RWPE2 (cell line): ENCODE results near the gene PAXIP1.
A peak's percentile ranks its signal among the peaks of the same experiment; 100 is the strongest.

Experiments
- ATAC-seq: fragments of 200-7000 bp; cut with Tn5 transposase; 3 replicates; pipeline ENCODE4 v1.9.1; 2021; ENCODE audit warnings: low read depth
- DNase-seq: peaks from one replicate; pipeline ENCODE4 v3.0.0-alpha.2; 2020; ENCODE audit warnings: low spot score
- H3K27ac ChIP-seq: fragments of 450-650 bp; 2 replicates; pipeline ENCODE4 v1.5.1; 2017; ENCODE audit warnings: mild to moderate bottlenecking; ENCODE audit not compliant: poor library complexity, severe bottlenecking
- H3K27me3 ChIP-seq: fragments of 250-450 bp; sonication (Bioruptor Pico); 2 replicates; pipeline ENCODE4 v1.5.1; 2021; ENCODE audit warnings: mild to moderate bottlenecking, moderate library complexity; ENCODE audit not compliant: insufficient read depth, poor library complexity, severe bottlenecking
- H3K36me3 ChIP-seq: fragments of 250-450 bp; sonication (Bioruptor Pico); 2 replicates; pipeline ENCODE4 v1.5.1; 2020; ENCODE audit warnings: low read depth, mild to moderate bottlenecking, moderate library complexity
- H3K4me1 ChIP-seq: fragments of 250-450 bp; sonication (Bioruptor Pico); 2 replicates; pipeline ENCODE4 v1.5.1; 2021; ENCODE audit warnings: mild to moderate bottlenecking, moderate library complexity; ENCODE audit not compliant: insufficient read depth, poor library complexity, severe bottlenecking
- H3K4me3 ChIP-seq: fragments of 250-450 bp; sonication (Bioruptor Pico); 2 replicates; pipeline ENCODE4 v1.5.1; 2021; ENCODE audit warnings: mild to moderate bottlenecking, moderate library complexity; ENCODE audit not compliant: severe bottlenecking
- H3K9me3 ChIP-seq: fragments of 250-450 bp; sonication (Bioruptor Pico); 2 replicates; pipeline ENCODE4 v1.5.1; 2021; ENCODE audit warnings: mild to moderate bottlenecking, moderate library complexity; ENCODE audit not compliant: severe bottlenecking
- TF ChIP-seq, protein P1 (sequence below): fragments of 450-650 bp; IDR thresholded peaks from one replicate; pipeline ENCODE4 v1.5.1; 2017; ENCODE audit warnings: mild to moderate bottlenecking, moderate library complexity; ENCODE audit not compliant: poor library complexity, severe bottlenecking

PAXIP1 gene

DNA sequence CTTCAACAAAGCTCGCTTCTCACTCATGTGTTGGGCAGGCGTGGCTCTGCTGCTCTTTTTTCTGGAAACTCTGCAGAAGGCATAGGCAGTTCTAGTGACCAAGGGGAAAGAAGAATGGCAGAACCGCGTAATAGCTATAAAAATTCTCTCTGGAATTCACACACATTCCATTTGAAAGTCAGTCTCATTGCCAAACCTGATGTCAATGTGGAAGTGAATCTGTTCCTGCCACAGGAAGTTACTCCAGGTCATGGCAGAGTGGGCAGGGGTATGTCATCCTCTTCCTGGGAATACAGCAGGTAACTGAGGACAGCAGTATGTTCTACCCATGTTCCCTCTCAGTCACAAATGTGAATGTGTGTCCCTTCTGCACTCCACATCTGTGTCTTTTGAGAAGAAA lies 8.2 kb upstream of the PAXIP1 start:
- peaks cover under 1% of the 10 kb centered on the region; the same call in 1 of the 2 replicates for H3K36me3 ChIP-seq
- no peaks in the 10 kb centered on the region for H3K4me1 ChIP-seq
- DNase-seq (no peak), ATAC-seq (no peak)
- H3K27me3 ChIP-seq: no peaks in the 10 kb centered on the region
- no peak overlapping the region for H3K27ac ChIP-seq
- H3K9me3 ChIP-seq: no peaks in the 10 kb centered on the region
- no peak overlapping the region for H3K4me3 ChIP-seq
- TF ChIP-seq, protein P1, sequence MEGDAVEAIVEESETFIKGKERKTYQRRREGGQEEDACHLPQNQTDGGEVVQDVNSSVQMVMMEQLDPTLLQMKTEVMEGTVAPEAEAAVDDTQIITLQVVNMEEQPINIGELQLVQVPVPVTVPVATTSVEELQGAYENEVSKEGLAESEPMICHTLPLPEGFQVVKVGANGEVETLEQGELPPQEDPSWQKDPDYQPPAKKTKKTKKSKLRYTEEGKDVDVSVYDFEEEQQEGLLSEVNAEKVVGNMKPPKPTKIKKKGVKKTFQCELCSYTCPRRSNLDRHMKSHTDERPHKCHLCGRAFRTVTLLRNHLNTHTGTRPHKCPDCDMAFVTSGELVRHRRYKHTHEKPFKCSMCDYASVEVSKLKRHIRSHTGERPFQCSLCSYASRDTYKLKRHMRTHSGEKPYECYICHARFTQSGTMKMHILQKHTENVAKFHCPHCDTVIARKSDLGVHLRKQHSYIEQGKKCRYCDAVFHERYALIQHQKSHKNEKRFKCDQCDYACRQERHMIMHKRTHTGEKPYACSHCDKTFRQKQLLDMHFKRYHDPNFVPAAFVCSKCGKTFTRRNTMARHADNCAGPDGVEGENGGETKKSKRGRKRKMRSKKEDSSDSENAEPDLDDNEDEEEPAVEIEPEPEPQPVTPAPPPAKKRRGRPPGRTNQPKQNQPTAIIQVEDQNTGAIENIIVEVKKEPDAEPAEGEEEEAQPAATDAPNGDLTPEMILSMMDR: no peak

DNA sequence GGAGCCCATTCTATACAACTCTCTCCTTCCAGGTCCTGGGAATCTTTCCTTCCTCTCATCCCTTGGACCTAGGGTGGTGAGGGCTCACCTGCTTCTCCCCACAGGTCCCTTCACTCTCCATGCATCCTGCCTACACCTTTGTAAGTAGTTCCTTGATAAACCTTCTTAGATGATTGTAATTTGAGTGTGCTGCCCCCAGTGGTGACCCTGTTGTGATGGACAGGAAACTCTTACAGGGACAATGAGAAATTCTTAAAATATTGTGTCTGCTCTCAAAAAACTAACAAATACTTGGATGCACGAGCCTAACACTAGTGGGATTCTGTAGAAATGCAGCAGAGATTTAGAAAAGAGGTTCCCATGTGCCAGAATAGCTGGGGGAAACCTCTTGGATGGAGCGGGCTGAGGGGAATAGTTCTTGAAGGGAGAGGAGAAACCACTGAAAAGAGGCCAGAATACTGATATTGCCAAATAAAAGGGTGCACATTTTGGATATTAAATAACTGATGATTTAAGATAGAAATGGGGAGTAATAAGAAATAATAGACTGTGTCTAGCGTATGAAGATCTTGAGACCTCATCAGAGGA lies 6.7 kb upstream of the PAXIP1 start:
- Histone ChIP-seq H3K4me1 (no peaks in the 10 kb centered on the region), H3K9me3 (no peaks in the 10 kb centered on the region), H3K4me3 (no peak overlapping the region), H3K36me3 (peaks cover 9% of the 10 kb centered on the region), H3K27ac (no peak overlapping the region), H3K27me3 (no peaks in the 10 kb centered on the region)
- DNase-seq (no peak), ATAC-seq (no peak)
- TF ChIP-seq, protein P1: no peak

DNA sequence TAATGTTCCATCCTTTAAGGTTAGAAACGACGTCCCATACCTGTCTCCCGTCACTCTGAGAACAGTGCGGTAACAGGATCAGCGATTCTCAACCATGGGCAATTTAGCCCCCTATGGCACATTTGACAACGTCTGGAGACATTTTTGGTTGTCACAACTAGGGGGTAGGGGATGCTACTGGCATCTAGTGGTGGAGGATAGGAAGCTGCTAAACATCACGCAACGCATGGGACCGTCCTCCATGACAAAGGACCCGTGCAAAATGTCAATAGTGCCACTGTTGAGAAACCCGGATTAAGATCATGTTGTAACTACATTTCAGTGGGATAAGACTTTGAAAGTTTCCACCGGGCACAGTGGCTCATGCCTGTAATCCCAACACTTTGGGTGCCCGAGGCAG lies 5.0 kb upstream of the PAXIP1 start:
- Histone ChIP-seq H3K4me1 (no peaks in the 10 kb centered on the region), H3K36me3 (peaks cover 9% of the 10 kb centered on the region), H3K9me3 (no peaks in the 10 kb centered on the region), H3K27ac (no peak overlapping the region), H3K4me3 (no peak overlapping the region), H3K27me3 (no peaks in the 10 kb centered on the region)
- ATAC-seq: no peak
- DNase-seq: no peak
- TF ChIP-seq, protein P1: peak; percentile 28

DNA sequence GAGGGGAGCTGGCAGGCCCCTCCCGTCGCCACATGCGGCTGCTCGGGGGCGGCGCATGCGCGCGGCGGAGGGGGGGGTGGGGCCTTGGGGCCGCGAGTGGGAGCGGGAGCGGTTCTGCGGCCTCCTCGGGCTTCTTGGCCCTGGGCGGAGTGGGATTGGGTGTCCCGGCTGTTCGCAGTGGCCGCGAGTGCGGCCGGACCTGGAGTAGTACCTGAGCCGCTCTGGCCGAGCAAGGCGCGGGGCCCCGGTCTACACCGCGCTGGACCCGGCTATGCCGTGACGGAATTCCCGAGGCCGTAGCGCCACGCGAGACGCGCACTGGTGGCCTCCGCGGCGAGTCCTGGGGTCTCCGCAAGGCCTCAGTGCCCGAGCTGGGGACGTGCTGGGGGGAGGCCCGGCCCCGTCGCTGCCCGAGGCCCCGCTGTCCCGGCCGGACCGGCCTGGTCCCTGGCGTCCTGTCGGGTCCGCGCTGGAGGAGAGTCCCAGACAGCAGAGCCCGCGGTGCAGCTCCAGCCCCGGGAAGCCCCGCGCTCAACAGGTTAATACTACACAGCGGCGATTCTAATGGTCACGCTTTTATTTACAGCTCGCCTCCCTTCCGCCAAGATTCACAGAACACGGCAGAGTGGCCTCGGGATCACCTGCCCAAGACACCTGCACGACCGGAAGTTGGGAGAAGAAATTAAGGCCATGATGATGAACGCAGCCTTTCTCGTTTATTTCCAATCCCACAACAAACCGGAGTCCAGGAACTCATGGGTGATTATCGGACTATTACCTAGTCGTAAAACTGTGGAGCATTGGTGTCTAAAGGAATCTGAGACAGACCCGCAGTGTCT lies 671 bp upstream of the PAXIP1 start:
- peak; percentile 77 for ATAC-seq
- DNase-seq: peak; percentile 64
- Histone ChIP-seq H3K4me1 (no peaks in the 10 kb centered on the region), H3K36me3 (peaks cover 12% of the 10 kb centered on the region), H3K9me3 (no peaks in the 10 kb centered on the region), H3K27me3 (no peaks in the 10 kb centered on the region), H3K4me3 (peak overlapping the region; percentile 80), H3K27ac (peak overlapping the region; percentile 64)
- TF ChIP-seq, protein P1: no peak
